SK-N-SH (cell line): Measurements from ENCODE around the gene PTK6. TPM values are rescaled to one million over a fixed set of nuclear protein-coding genes. Genes with fewer than 3 reads are reported as not detected.

ENCODE experiments used
- CTCF ChIA-PET: fragments of 300-600, 350-600 bp; formaldehyde crosslinking; extraction: SDS; loops from one replicate; lab custom pipeline; 2021; lab: Yijun Ruan, JAX
- POLR2A ChIA-PET: fragments of 350-600 bp; sonication (Branson Sonifier 250); formaldehyde crosslinking; extraction: SDS; loops from one replicate; lab custom pipeline; 2020; ENCODE audit warnings: antibody characterized with exemption, inconsistent platforms; lab: Yijun Ruan, JAX
- DNase-seq: peaks from one replicate; pipeline ENCODE4 v3.0.0; 2012
- H2AFZ ChIP-seq: fragments of 200-600 bp; sonication (generic); 2 replicates; pipeline ENCODE4 v1.8.1; 2016; ENCODE audit warnings: antibody characterized with exemption, mild to moderate bottlenecking, low read depth
- H3F3A ChIP-seq: fragments of 200-600 bp; sonication (generic); replicated peaks from 2 replicates; pipeline ENCODE3; 2016; ENCODE audit warnings: antibody characterized with exemption, mild to moderate bottlenecking; ENCODE audit not compliant: insufficient read depth
- H3K27ac ChIP-seq, 2 experiments: fragments of 200-500 bp in 1 of 2; fragments of 200-600 bp in 1 of 2; sonication (Bioruptor generic) in 1 of 2; sonication (generic), shearing (Covaris generic) in 1 of 2; 2 replicates each; pipeline versions ENCODE4 v1.5.1 to v1.6.1; 2014 to 2016; ENCODE audit warnings: low read depth in 2 of 2, inconsistent platforms in 1 of 2, low read length in 1 of 2, mild to moderate bottlenecking in 1 of 2, mixed read lengths in 1 of 2
- H3K27me3 ChIP-seq: fragments of 200-600 bp; sonication (generic), shearing (Covaris generic); 2 replicates; pipeline ENCODE4 v1.6.1; 2016; ENCODE audit warnings: mixed run types; ENCODE audit not compliant: insufficient read depth
- H3K36me3 ChIP-seq, 2 experiments: fragments of 200-500 bp in 1 of 2; fragments of 200-600 bp in 1 of 2; sonication (Bioruptor generic) in 1 of 2; sonication (generic) in 1 of 2; replicated peaks in 1 of 2; 2 replicates each; pipeline versions ENCODE3 to v1.5.1; 2014 to 2016; ENCODE audit warnings: low read length in 1 of 2, mild to moderate bottlenecking in 1 of 2; ENCODE audit not compliant: insufficient read depth in 2 of 2, control insufficient read depth in 1 of 2
- H3K4me1 ChIP-seq, 2 experiments: fragments of 200-500 bp in 1 of 2; fragments of 200-600 bp in 1 of 2; sonication (Bioruptor generic) in 1 of 2; sonication (generic), shearing (Covaris generic) in 1 of 2; 2 replicates each; pipeline versions ENCODE4 v1.5.1 to v1.6.1; 2014 to 2016; ENCODE audit warnings: low read depth in 1 of 2, low read length in 1 of 2, mixed run types in 1 of 2; ENCODE audit not compliant: insufficient read depth in 2 of 2, control insufficient read depth in 1 of 2
- H3K4me2 ChIP-seq: fragments of 200-600 bp; sonication (generic), shearing (Covaris generic); 2 replicates; pipeline ENCODE4 v1.6.1; 2017; ENCODE audit warnings: mixed run types
- H3K4me3 ChIP-seq, 2 experiments: fragments of 200-500 bp in 1 of 2; fragments of 200-600 bp in 1 of 2; sonication (Bioruptor generic) in 1 of 2; sonication (generic), shearing (Covaris generic) in 1 of 2; 2 replicates each; pipeline versions ENCODE4 v1.5.1 to v1.8.1; 2014 to 2016; ENCODE audit warnings: low read depth in 2 of 2, inconsistent platforms in 1 of 2, low read length in 1 of 2, mild to moderate bottlenecking in 1 of 2, mixed read lengths in 1 of 2, moderate library complexity in 1 of 2
- H3K79me2 ChIP-seq: fragments of 200-600 bp; sonication (generic); 2 replicates; pipeline ENCODE4 v1.8.1; 2017; ENCODE audit warnings: mild to moderate bottlenecking; ENCODE audit not compliant: insufficient read depth
- H3K9ac ChIP-seq: fragments of 200-600 bp; sonication (generic); 2 replicates; pipeline ENCODE4 v1.6.1; 2017; ENCODE audit warnings: mixed run types
- H3K9me2 ChIP-seq: fragments of 200-600 bp; sonication (generic); 2 replicates; pipeline ENCODE4 v1.6.1; 2017; ENCODE audit warnings: mixed run types
- H3K9me3 ChIP-seq: fragments of 200-600 bp; sonication (generic); 2 replicates; pipeline ENCODE4 v1.6.1; 2017; ENCODE audit warnings: mixed run types, mild to moderate bottlenecking, moderate library complexity
- H4K20me1 ChIP-seq: fragments of 200-600 bp; sonication (generic); 2 replicates; pipeline ENCODE4 v1.6.1; 2017; ENCODE audit warnings: mild to moderate bottlenecking, mixed run types; ENCODE audit not compliant: insufficient read depth
- CTCF ChIP-seq: fragments of 200-600 bp; sonication (generic); IDR thresholded peaks from 2 replicates; pipeline ENCODE4 v1.6.1; 2017; ENCODE audit warnings: antibody characterized with exemption, mild to moderate bottlenecking, moderate library complexity
- EP300 ChIP-seq, 2 experiments: IDR thresholded peaks; 2 replicates each; pipeline versions ENCODE4 v1.4.0 to v1.6.1; 2012; ENCODE audit warnings: borderline replicate concordance in 1 of 2, low read depth in 1 of 2, low read length in 1 of 2
- EZH2phosphoT487 ChIP-seq: fragments of 200-600 bp; sonication (generic); IDR thresholded peaks from 2 replicates; pipeline ENCODE4 v1.6.1; 2017; ENCODE audit warnings: low read depth, mixed run types, mild to moderate bottlenecking, antibody characterized with exemption, moderate library complexity, borderline replicate concordance
- FOXJ3 ChIP-seq: sonication (generic); formaldehyde crosslinking; IDR thresholded peaks from 2 replicates; pipeline ENCODE4 v1.5.1; 2020; ENCODE audit warnings: mild to moderate bottlenecking, missing genetic modification reagents
- FOXM1 ChIP-seq: IDR thresholded peaks from 2 replicates; pipeline ENCODE4 v1.4.0; 2012; ENCODE audit warnings: low read depth, mild to moderate bottlenecking
- GABPA ChIP-seq: IDR thresholded peaks from 2 replicates; pipeline ENCODE4 v1.4.0; 2012; ENCODE audit warnings: low read depth, mild to moderate bottlenecking
- GATA2 ChIP-seq: sonication (generic); formaldehyde crosslinking; IDR thresholded peaks from 2 replicates; pipeline ENCODE4 v1.5.0; 2020; ENCODE audit warnings: mild to moderate bottlenecking, missing genetic modification reagents
- MEF2A ChIP-seq: IDR thresholded peaks from 2 replicates; pipeline ENCODE4 v1.4.0; 2012; ENCODE audit warnings: low read depth, borderline replicate concordance
- MXI1 ChIP-seq: IDR thresholded peaks from 2 replicates; pipeline ENCODE4 v1.6.1; 2012; ENCODE audit warnings: mild to moderate bottlenecking, low read depth, low read length, improper control_type of control experiment
- NFIC ChIP-seq: IDR thresholded peaks from 2 replicates; pipeline ENCODE4 v1.4.0; 2012; ENCODE audit warnings: borderline replicate concordance
- POLR2AphosphoS5 ChIP-seq: IDR thresholded peaks from 2 replicates; pipeline ENCODE4 v1.6.1; 2012; ENCODE audit warnings: low read depth, low read length
- RCOR1 ChIP-seq: fragments of 150-350 bp; IDR thresholded peaks from 2 replicates; pipeline ENCODE4 v1.6.1; 2017; ENCODE audit warnings: antibody characterized with exemption, low read length
- REST ChIP-seq: IDR thresholded peaks from 2 replicates; pipeline ENCODE4 v1.6.1; 2012; ENCODE audit warnings: mild to moderate bottlenecking, low read depth, low read length, moderate library complexity
- RXRA ChIP-seq: IDR thresholded peaks from 2 replicates; pipeline ENCODE4 v1.4.0; 2012; ENCODE audit warnings: low read depth, mild to moderate bottlenecking, borderline replicate concordance
- TCF12 ChIP-seq: IDR thresholded peaks from 2 replicates; pipeline ENCODE4 v1.4.0; 2012
- TEAD4 ChIP-seq: IDR thresholded peaks from 2 replicates; pipeline ENCODE4 v1.4.0; 2012; ENCODE audit warnings: mild to moderate bottlenecking, borderline replicate concordance; ENCODE audit not compliant: insufficient read depth
- WGBS: methylation state at CpG from one replicate; pipeline ENCODE4 v1.1.6; 2017; ENCODE audit warnings: low lambda C conversion rate; 5-methylcytosine and 5-hydroxymethylcytosine counted together
- polyA plus RNA-seq, 3 experiments: library from polyadenylated mRNA; depleted of rRNA; stranded (reverse); fragments of >200 nt; gene quantifications; 2 replicates each; pipeline ENCODE4 v1.2.3, GENCODE V29; 2012
- TF ChIP-seq, protein P1 (sequence below): IDR thresholded peaks from 2 replicates; pipeline ENCODE4 v1.4.0; 2012; ENCODE audit warnings: low read depth, borderline replicate concordance
- TF ChIP-seq, protein P2 (sequence below): IDR thresholded peaks from 2 replicates; pipeline ENCODE4 v1.4.0; 2012; ENCODE audit warnings: low read depth
- TF ChIP-seq, protein P3 (sequence below): fragments of 150-350 bp; IDR thresholded peaks from 2 replicates; pipeline ENCODE4 v1.6.1; 2016; ENCODE audit warnings: mild to moderate bottlenecking, low read depth, low read length
- TF ChIP-seq, protein P4 (sequence below): fragments of 150-350 bp; IDR thresholded peaks from 2 replicates; pipeline ENCODE4 v1.6.1; 2017; ENCODE audit warnings: antibody characterized with exemption, low read length, low read depth, borderline replicate concordance

PTK6 gene
- polyA plus RNA-seq, 1 of the 3 experiments (the other 2 are of a cell fraction), result 0.07 TPM

DNA sequence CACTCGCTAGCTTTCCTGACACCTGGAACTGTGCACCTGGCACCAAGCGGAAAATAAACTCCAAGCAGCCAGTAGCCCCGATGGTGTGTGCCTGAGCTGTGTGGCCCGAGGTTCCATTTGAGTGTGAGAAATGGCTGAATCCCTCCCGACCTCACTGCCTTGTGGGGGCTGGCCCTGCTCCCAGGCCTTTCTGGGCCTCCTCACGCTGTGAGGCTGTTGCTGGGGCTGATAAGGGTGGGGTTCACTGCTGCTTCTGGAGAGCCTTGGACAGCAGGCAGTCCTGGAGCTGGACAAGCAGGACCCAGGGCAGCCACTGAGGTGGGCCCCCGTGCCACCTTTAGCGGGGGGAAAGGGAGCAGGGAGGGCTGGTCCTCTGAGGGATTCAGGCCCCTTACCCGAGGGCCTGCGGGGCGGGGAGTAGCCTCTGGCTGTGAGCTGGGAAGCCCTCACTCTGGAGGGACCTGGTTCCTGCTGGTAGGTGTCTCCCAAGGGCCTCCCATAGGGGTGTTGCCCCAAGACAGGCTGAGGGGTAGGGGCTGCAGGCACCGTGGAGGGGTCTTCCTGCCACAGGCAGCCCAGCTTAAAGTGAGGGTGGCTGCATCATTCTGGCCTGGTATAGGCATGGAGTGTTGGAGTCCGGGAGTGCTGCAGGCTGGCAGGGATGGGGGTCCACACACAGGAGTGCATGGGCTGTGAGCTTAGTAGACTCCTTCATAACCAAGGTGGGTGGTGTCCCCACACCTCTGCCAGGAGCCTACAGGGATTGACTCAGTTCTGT lies 14.9 kb downstream of the PTK6 start:
- Histone ChIP-seq H4K20me1 (peaks cover 38% of the 10 kb centered on the region), H3K27ac (no peak overlapping the region; a peak in 1 of 4 replicates), H3K9ac (peak overlapping the region; percentile 31; the same call in 1 of the 2 replicates), H3K4me2 (peak overlapping the region; percentile 99), H3K79me2 (peaks cover 22% of the 10 kb centered on the region), H3K4me3 (peak overlapping the region; percentile 57 to 85), H3K36me3 (peaks cover 13 to 19% of the 10 kb centered on the region in 2 experiments), H3K9me2 (no peaks in the 10 kb centered on the region), H2AFZ (no peak overlapping the region), H3K4me1 (peaks cover 4 to 26% of the 10 kb centered on the region in 2 experiments; a peak in 3 of 4 replicates), H3K9me3 (no peaks in the 10 kb centered on the region), H3F3A (peaks cover 37% of the 10 kb centered on the region), H3K27me3 (no peaks in the 10 kb centered on the region)
- TF ChIP-seq TCF12, result no peak
- no peak for TF ChIP-seq GABPA
- no peak for TF ChIP-seq REST
- TF ChIP-seq, protein P1, sequence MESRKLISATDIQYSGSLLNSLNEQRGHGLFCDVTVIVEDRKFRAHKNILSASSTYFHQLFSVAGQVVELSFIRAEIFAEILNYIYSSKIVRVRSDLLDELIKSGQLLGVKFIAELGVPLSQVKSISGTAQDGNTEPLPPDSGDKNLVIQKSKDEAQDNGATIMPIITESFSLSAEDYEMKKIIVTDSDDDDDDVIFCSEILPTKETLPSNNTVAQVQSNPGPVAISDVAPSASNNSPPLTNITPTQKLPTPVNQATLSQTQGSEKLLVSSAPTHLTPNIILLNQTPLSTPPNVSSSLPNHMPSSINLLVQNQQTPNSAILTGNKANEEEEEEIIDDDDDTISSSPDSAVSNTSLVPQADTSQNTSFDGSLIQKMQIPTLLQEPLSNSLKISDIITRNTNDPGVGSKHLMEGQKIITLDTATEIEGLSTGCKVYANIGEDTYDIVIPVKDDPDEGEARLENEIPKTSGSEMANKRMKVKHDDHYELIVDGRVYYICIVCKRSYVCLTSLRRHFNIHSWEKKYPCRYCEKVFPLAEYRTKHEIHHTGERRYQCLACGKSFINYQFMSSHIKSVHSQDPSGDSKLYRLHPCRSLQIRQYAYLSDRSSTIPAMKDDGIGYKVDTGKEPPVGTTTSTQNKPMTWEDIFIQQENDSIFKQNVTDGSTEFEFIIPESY, result no peak
- no peak for TF ChIP-seq NFIC
- TF ChIP-seq MEF2A, result no peak
- TF ChIP-seq, protein P2, sequence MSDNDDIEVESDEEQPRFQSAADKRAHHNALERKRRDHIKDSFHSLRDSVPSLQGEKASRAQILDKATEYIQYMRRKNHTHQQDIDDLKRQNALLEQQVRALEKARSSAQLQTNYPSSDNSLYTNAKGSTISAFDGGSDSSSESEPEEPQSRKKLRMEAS, result no peak
- no peak for TF ChIP-seq FOXM1
- TF ChIP-seq GATA2 (CRISPR knock-in tag), result no peak
- TF ChIP-seq EP300 (IDR thresholded peaks at IDR 0.05; ENCODE audit: borderline replicate concordance in 1 of 2, low read depth in 1 of 2, low read length in 1 of 2), result no peak
- TF ChIP-seq, protein P3, sequence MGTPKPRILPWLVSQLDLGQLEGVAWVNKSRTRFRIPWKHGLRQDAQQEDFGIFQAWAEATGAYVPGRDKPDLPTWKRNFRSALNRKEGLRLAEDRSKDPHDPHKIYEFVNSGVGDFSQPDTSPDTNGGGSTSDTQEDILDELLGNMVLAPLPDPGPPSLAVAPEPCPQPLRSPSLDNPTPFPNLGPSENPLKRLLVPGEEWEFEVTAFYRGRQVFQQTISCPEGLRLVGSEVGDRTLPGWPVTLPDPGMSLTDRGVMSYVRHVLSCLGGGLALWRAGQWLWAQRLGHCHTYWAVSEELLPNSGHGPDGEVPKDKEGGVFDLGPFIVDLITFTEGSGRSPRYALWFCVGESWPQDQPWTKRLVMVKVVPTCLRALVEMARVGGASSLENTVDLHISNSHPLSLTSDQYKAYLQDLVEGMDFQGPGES, result no peak
- no peak for TF ChIP-seq MXI1
- no peak for TF ChIP-seq RXRA
- no peak for TF ChIP-seq CTCF
- no peak for TF ChIP-seq POLR2AphosphoS5
- no peak for TF ChIP-seq TEAD4
- TF ChIP-seq EZH2phosphoT487, result no peak
- TF ChIP-seq, protein P4, sequence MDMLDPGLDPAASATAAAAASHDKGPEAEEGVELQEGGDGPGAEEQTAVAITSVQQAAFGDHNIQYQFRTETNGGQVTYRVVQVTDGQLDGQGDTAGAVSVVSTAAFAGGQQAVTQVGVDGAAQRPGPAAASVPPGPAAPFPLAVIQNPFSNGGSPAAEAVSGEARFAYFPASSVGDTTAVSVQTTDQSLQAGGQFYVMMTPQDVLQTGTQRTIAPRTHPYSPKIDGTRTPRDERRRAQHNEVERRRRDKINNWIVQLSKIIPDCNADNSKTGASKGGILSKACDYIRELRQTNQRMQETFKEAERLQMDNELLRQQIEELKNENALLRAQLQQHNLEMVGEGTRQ, result no peak
- no peak for TF ChIP-seq FOXJ3 (CRISPR knock-in tag)
- TF ChIP-seq RCOR1, result no peak
- CTCF ChIA-PET, result interaction anchor here (0.9 to 8.7 kb wide), 11 partner anchors 10 to 88 kb away, joined by 3 to 82 read pairs (median 4); partner anchors contain the start of gene PTK6
- DNase-seq, result peak; percentile 22
- POLR2A ChIA-PET, result interaction anchor here (0.6 to 3.0 kb wide), 8 partner anchors 12 to 70 kb away, joined by 3 to 31 read pairs (median 6); no protein-coding TSS in a partner anchor
- 72% methylated on average over 5 of the region's 13 CpGs for WGBS
